ENCODE results near the gene PRR19.

- TF ChIP-seq, protein P1, sequence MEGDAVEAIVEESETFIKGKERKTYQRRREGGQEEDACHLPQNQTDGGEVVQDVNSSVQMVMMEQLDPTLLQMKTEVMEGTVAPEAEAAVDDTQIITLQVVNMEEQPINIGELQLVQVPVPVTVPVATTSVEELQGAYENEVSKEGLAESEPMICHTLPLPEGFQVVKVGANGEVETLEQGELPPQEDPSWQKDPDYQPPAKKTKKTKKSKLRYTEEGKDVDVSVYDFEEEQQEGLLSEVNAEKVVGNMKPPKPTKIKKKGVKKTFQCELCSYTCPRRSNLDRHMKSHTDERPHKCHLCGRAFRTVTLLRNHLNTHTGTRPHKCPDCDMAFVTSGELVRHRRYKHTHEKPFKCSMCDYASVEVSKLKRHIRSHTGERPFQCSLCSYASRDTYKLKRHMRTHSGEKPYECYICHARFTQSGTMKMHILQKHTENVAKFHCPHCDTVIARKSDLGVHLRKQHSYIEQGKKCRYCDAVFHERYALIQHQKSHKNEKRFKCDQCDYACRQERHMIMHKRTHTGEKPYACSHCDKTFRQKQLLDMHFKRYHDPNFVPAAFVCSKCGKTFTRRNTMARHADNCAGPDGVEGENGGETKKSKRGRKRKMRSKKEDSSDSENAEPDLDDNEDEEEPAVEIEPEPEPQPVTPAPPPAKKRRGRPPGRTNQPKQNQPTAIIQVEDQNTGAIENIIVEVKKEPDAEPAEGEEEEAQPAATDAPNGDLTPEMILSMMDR (IDR thresholded peaks at IDR 0.05; ENCODE audit: poor library complexity, severe bottlenecking) = no peak
- TF ChIP-seq EP300 (conservative IDR thresholded peaks at IDR 0.05; ENCODE audit: poor library complexity, severe bottlenecking) = no peak
- TF ChIP-seq MXI1 (conservative IDR thresholded peaks at IDR 0.05; ENCODE audit: poor library complexity, severe bottlenecking) = no peak
- no peak for TF ChIP-seq TAF1 (IDR thresholded peaks at IDR 0.05; ENCODE audit: low read depth)
These were observed 12.2 kb downstream of the PRR19 start for GRCh38 chr19:42313840-42314755.

Data from neural cell (in vitro differentiated cells).